Thoracic aorta (tissue), 2 donors: ENCODE results near the gene PDE10A. TPM values are rescaled to one million over a fixed set of nuclear protein-coding genes. Genes with fewer than 3 reads are reported as not detected.

Experiments
- ATAC-seq: fragments of 150-250 bp; one replicate; pipeline ENCODE4 v1.8.0; 2017; ENCODE audit warnings: low read depth; ENCODE audit not compliant: insufficient number of reproducible peaks, low FRiP score
- DNase-seq: peaks from one replicate; pipeline ENCODE4 v3.0.0-alpha.2; 2020; ENCODE audit warnings: low spot score
- H3K27ac ChIP-seq, 2 donors: fragments of 200-600 bp; sonication (generic); 1 replicate in 1 of 2; 2 replicates in 1 of 2; pipeline ENCODE4 v1.5.1; 2016; ENCODE audit warnings: mild to moderate bottlenecking in 2 of 2, moderate library complexity in 2 of 2
- H3K27me3 ChIP-seq: fragments of 200-600 bp; sonication (generic); replicated peaks from 2 replicates; pipeline ENCODE4 v1.6.0; 2016; ENCODE audit warnings: mild to moderate bottlenecking; ENCODE audit not compliant: insufficient read depth
- H3K36me3 ChIP-seq: fragments of 200-600 bp; sonication (generic); one replicate; pipeline ENCODE4 v1.5.1; 2016
- H3K4me1 ChIP-seq, 2 donors: fragments of 200-600 bp; sonication (generic); 1 replicate in 1 of 2; 2 replicates in 1 of 2; pipeline versions ENCODE4 v1.5.1 to v1.6.0; 2016; ENCODE audit warnings: low read depth in 2 of 2, mild to moderate bottlenecking in 1 of 2; ENCODE audit not compliant: control insufficient read depth in 1 of 2
- H3K4me3 ChIP-seq: fragments of 200-600 bp; sonication (generic); 2 replicates; pipeline ENCODE4 v1.5.1; 2016; ENCODE audit warnings: mild to moderate bottlenecking
- H3K9me3 ChIP-seq: fragments of 200-600 bp; sonication (generic); 2 replicates; pipeline ENCODE4 v1.5.1; 2016
- CTCF ChIP-seq: fragments of 200-600 bp; sonication (generic); IDR thresholded peaks from one replicate; pipeline ENCODE4 v1.5.1; 2019; ENCODE audit warnings: antibody characterized with exemption
- total RNA-seq, 2 donors: library from RNA; depleted of rRNA; stranded (reverse); fragments of >200 nt; gene quantifications; one replicate each; pipeline versions ENCODE4 v1.1.0 to v1.2.3, GENCODE V29; 2016

Gene PDE10A
- total RNA-seq, 2 donors from 2014 or later, result 7.0 to 20.8 TPM

GRCh38 chr6:165456286-165456685, 206.8 kb downstream of the PDE10A start:
- H3K27ac ChIP-seq, result no peak overlapping the region
- no peak overlapping the region for H3K4me3 ChIP-seq
- H3K27me3 ChIP-seq, result no peaks in the 10 kb centered on the region
- H3K9me3 ChIP-seq, result no peaks in the 10 kb centered on the region
- DNase-seq (no peak), ATAC-seq (no peak)
- TF ChIP-seq CTCF, result no peak
- H3K36me3 ChIP-seq, result no peaks in the 10 kb centered on the region
- no peaks in the 10 kb centered on the region for H3K4me1 ChIP-seq

GRCh38 chr6:165455488-165455887, 207.6 kb downstream of the PDE10A start:
- no peaks in the 10 kb centered on the region for H3K9me3 ChIP-seq
- DNase-seq, result no peak

GRCh38 chr6:165453395-165453794, 209.6 kb downstream of the PDE10A start:
- no peak for TF ChIP-seq CTCF
- no peak for ATAC-seq

More at GRCh38 chr6:165455488-165455887, 207.6 kb downstream of the PDE10A start:
- no peak for TF ChIP-seq CTCF
- no peak overlapping the region for H3K4me3 ChIP-seq
- ATAC-seq, result no peak
- H3K27me3 ChIP-seq, result no peaks in the 10 kb centered on the region
- H3K27ac ChIP-seq, result no peak overlapping the region
- H3K36me3 ChIP-seq, result no peaks in the 10 kb centered on the region
- H3K4me1 ChIP-seq, result no peaks in the 10 kb centered on the region

GRCh38 chr6:165451838-165452237, 211.2 kb downstream of the PDE10A start:
- H3K4me1 ChIP-seq, result peaks cover 0 to 5% of the 10 kb centered on the region in 2 donors
- H3K4me3 ChIP-seq, result no peak overlapping the region
- H3K27ac ChIP-seq, result no peak overlapping the region
- no peak for TF ChIP-seq CTCF
- no peaks in the 10 kb centered on the region for H3K9me3 ChIP-seq
- no peak for DNase-seq
- no peak for ATAC-seq
- H3K27me3 ChIP-seq, result no peaks in the 10 kb centered on the region
- no peaks in the 10 kb centered on the region for H3K36me3 ChIP-seq

More at GRCh38 chr6:165453395-165453794, 209.6 kb downstream of the PDE10A start:
- Histone ChIP-seq H3K4me3 (no peak overlapping the region), H3K4me1 (peaks cover 0 to 5% of the 10 kb centered on the region in 2 donors), H3K27me3 (no peaks in the 10 kb centered on the region), H3K9me3 (no peaks in the 10 kb centered on the region), H3K36me3 (no peaks in the 10 kb centered on the region), H3K27ac (no peak overlapping the region)
- no peak for DNase-seq

- Histone ChIP-seq H3K4me1 (peaks cover 0 to 5% of the 10 kb centered on the region in 2 donors), H3K9me3 (no peaks in the 10 kb centered on the region), H3K27ac (no peak overlapping the region), H3K4me3 (no peak overlapping the region), H3K36me3 (no peaks in the 10 kb centered on the region), H3K27me3 (no peaks in the 10 kb centered on the region)
- ATAC-seq (no peak), DNase-seq (no peak)
- no peak for TF ChIP-seq CTCF
Measured at GRCh38 chr6:165448210-165448609, 214.8 kb downstream of the PDE10A start.
